ENCODE measurements around the gene SYTL1. TPM values are rescaled to one million over a fixed set of nuclear protein-coding genes. Genes with fewer than 3 reads are reported as not detected.
A peak's percentile ranks its signal among the peaks of the same experiment; 100 is the strongest.

Gene SYTL1
- total and polyA plus RNA-seq, 9 of the 15 experiments (the other 6 are each of a cell fraction or from before 2014, with no cell fraction given), result 0.04 to 9.3 (median 1.7) TPM

DNA sequence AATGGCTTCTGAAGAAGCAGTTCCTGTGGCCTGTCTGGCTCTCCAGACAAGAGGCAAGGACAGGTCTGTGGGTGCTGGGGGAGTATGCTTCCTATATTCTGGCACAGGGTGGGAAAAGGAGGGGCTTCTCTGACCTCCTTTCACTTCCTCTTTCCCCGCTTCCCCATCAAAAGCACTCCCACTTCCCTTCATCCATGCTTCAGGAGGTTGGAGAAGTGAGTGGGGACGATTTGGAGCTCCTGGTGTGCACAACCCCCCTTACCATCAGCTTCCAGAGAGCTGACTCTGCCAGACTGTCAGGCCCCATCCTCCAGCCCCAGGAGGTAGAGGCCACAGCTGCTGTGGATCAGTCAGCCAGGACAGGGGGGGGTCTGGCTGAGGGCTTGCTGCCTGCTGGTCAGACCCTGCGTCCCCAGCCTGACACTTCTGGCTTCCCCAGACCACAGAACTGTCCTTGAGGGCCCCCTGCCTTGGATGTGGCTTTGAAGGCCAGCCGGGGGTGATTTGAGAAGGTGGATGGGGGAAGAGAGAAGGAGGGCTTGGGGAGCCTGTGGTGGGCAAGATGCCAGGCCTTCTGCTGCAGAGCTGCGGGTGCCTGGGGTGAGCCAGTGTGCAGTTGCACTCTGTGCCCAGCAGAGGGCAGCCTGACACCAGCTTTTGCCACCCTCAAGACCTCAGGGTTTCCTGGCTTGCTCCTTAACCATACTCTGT is 41.3 kb upstream of the SYTL1 start (continued):
- TF ChIP-seq CBFB (CRISPR knock-in tag; IDR thresholded peaks at IDR 0.05) (no peak; the same call in 1 of the 2 replicates), JUN (IDR thresholded peaks at IDR 0.05; ENCODE audit: borderline replicate concordance, low read depth, low read length) (peak; percentile 15; the same call in 1 of the 2 replicates), JUN (CRISPR knock-in tag; IDR thresholded peaks at IDR 0.05; ENCODE audit: borderline replicate concordance) (0 out of 2 replicates have a peak, but pooled peaks have one; percentile 19), ZFP36 (IDR thresholded peaks at IDR 0.05; ENCODE audit: low read depth, low read length, partially characterized antibody) (no peak), ELF2 (CRISPR knock-in tag; IDR thresholded peaks at IDR 0.05) (no peak), ZBTB8A (IDR thresholded peaks at IDR 0.05; ENCODE audit: partially characterized antibody) (no peak), MTA3 (IDR thresholded peaks at IDR 0.05; ENCODE audit: borderline replicate concordance) (peak; percentile 52; the same call in 1 of the 2 replicates), HDAC2 (IDR thresholded peaks at IDR 0.05) (no peak), KLF16 (IDR thresholded peaks at IDR 0.05) (peak; percentile 45; the same call in 1 of the 2 replicates), NBN (IDR thresholded peaks at IDR 0.05; ENCODE audit: low read depth) (no peak), ZFPM2 (CRISPR knock-in tag; IDR thresholded peaks at IDR 0.05) (no peak), ZNF184 (CRISPR knock-in tag; IDR thresholded peaks at IDR 0.05) (no peak)
- TF ChIP-seq, protein P1, sequence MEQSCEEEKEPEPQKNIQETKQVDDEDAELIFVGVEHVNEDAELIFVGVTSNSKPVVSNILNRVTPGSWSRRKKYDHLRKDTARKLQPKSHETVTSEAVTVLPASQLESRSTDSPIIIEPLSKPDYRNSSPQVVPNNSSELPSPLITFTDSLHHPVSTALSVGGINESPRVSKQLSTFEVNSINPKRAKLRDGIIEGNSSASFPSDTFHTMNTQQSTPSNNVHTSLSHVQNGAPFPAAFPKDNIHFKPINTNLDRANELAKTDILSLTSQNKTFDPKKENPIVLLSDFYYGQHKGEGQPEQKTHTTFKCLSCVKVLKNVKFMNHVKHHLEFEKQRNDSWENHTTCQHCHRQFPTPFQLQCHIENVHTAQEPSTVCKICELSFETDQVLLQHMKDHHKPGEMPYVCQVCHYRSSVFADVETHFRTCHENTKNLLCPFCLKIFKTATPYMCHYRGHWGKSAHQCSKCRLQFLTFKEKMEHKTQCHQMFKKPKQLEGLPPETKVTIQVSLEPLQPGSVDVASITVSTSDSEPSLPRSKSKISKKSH (CRISPR knock-in tag; IDR thresholded peaks at IDR 0.05), result no peak
- TF ChIP-seq, protein P2, sequence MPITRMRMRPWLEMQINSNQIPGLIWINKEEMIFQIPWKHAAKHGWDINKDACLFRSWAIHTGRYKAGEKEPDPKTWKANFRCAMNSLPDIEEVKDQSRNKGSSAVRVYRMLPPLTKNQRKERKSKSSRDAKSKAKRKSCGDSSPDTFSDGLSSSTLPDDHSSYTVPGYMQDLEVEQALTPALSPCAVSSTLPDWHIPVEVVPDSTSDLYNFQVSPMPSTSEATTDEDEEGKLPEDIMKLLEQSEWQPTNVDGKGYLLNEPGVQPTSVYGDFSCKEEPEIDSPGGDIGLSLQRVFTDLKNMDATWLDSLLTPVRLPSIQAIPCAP (CRISPR knock-in tag; IDR thresholded peaks at IDR 0.05; ENCODE audit: borderline replicate concordance), result no peak
- TF ChIP-seq, protein P3, sequence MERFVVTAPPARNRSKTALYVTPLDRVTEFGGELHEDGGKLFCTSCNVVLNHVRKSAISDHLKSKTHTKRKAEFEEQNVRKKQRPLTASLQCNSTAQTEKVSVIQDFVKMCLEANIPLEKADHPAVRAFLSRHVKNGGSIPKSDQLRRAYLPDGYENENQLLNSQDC (CRISPR knock-in tag; IDR thresholded peaks at IDR 0.05), result no peak
- TF ChIP-seq, protein P4, sequence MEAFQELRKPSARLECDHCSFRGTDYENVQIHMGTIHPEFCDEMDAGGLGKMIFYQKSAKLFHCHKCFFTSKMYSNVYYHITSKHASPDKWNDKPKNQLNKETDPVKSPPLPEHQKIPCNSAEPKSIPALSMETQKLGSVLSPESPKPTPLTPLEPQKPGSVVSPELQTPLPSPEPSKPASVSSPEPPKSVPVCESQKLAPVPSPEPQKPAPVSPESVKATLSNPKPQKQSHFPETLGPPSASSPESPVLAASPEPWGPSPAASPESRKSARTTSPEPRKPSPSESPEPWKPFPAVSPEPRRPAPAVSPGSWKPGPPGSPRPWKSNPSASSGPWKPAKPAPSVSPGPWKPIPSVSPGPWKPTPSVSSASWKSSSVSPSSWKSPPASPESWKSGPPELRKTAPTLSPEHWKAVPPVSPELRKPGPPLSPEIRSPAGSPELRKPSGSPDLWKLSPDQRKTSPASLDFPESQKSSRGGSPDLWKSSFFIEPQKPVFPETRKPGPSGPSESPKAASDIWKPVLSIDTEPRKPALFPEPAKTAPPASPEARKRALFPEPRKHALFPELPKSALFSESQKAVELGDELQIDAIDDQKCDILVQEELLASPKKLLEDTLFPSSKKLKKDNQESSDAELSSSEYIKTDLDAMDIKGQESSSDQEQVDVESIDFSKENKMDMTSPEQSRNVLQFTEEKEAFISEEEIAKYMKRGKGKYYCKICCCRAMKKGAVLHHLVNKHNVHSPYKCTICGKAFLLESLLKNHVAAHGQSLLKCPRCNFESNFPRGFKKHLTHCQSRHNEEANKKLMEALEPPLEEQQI (IDR thresholded peaks at IDR 0.05), result no peak
- TF ChIP-seq, protein P5, sequence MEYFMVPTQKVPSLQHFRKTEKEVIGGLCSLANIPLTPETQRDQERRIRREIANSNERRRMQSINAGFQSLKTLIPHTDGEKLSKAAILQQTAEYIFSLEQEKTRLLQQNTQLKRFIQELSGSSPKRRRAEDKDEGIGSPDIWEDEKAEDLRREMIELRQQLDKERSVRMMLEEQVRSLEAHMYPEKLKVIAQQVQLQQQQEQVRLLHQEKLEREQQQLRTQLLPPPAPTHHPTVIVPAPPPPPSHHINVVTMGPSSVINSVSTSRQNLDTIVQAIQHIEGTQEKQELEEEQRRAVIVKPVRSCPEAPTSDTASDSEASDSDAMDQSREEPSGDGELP (CRISPR knock-in tag; IDR thresholded peaks at IDR 0.05; ENCODE audit: borderline replicate concordance), result peak; percentile 51; the same call in 1 of the 2 replicates
- TF ChIP-seq, protein P6, sequence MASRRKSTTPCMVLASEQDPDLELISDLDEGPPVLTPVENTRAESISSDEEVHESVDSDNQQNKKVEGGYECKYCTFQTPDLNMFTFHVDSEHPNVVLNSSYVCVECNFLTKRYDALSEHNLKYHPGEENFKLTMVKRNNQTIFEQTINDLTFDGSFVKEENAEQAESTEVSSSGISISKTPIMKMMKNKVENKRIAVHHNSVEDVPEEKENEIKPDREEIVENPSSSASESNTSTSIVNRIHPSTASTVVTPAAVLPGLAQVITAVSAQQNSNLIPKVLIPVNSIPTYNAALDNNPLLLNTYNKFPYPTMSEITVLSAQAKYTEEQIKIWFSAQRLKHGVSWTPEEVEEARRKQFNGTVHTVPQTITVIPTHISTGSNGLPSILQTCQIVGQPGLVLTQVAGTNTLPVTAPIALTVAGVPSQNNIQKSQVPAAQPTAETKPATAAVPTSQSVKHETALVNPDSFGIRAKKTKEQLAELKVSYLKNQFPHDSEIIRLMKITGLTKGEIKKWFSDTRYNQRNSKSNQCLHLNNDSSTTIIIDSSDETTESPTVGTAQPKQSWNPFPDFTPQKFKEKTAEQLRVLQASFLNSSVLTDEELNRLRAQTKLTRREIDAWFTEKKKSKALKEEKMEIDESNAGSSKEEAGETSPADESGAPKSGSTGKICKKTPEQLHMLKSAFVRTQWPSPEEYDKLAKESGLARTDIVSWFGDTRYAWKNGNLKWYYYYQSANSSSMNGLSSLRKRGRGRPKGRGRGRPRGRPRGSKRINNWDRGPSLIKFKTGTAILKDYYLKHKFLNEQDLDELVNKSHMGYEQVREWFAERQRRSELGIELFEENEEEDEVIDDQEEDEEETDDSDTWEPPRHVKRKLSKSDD (conservative IDR thresholded peaks at IDR 0.05; ENCODE audit: low read length), result peak; percentile 39; the same call in 1 of the 2 replicates

Data from K562 (cell line).